A673 (cell line): Measurements from ENCODE around the gene ACSM2A. TPM values are rescaled to one million over a fixed set of nuclear protein-coding genes. Genes with fewer than 3 reads are reported as not detected.
"Not testable (repeated sequence)": the region's sequence is repeated elsewhere in the genome, so short reads cannot be mapped to it uniquely, and the experiment has no call there.

Experiments used
- BruUV-seq: library from RNA; stranded (reverse); fragments of 400-500 nt; replicated peaks from 2 replicates; lab custom pipeline; 2021; lab: Mats Ljungman, UMichigan
- CTCF ChIA-PET: fragments of 300-600 bp; sonication (Branson Sonifier 250); formaldehyde crosslinking; loops from one replicate; lab custom pipeline; 2022; ENCODE audit warnings: antibody characterized with exemption; lab: Charles Lee
- POLR2A ChIA-PET: fragments of 300-600 bp; sonication (Branson Sonifier 250); formaldehyde crosslinking; loops from one replicate; lab custom pipeline; 2022; ENCODE audit warnings: antibody characterized with exemption; ENCODE audit not compliant: low non-redundant PET; lab: Charles Lee
- DNase-seq: peaks from one replicate; pipeline ENCODE4 v3.0.0-alpha.2; 2015; ENCODE audit warnings: low spot score
- H3K27ac ChIP-seq: fragments of 200-600 bp; sonication (generic); 2 replicates; pipeline ENCODE4 v1.5.1; 2016; ENCODE audit warnings: mixed run types, low read depth, mild to moderate bottlenecking, mixed read lengths, antibody characterized with exemption, low read length; ENCODE audit not compliant: poor library complexity, severe bottlenecking
- H3K27me3 ChIP-seq: fragments of 200-600 bp; sonication (generic); replicated peaks from 2 replicates; pipeline ENCODE4 v1.6.1; 2017; ENCODE audit warnings: mixed run types, low read depth, mild to moderate bottlenecking, mixed read lengths, antibody characterized with exemption, low read length; ENCODE audit not compliant: insufficient read depth, poor library complexity
- H3K36me3 ChIP-seq: fragments of 200-600 bp; sonication (generic); 2 replicates; pipeline ENCODE4 v1.6.1; 2016; ENCODE audit warnings: mixed run types, mild to moderate bottlenecking, mixed read lengths, antibody characterized with exemption, low read length; ENCODE audit not compliant: insufficient read depth, poor library complexity, severe bottlenecking
- H3K4me1 ChIP-seq: fragments of 200-600 bp; sonication (generic); 2 replicates; pipeline ENCODE4 v1.6.1; 2017; ENCODE audit warnings: mixed run types, mild to moderate bottlenecking, mixed read lengths, antibody characterized with exemption, low read length; ENCODE audit not compliant: insufficient read depth, poor library complexity, severe bottlenecking
- H3K4me3 ChIP-seq: fragments of 200-600 bp; sonication (generic); 2 replicates; pipeline ENCODE4 v1.5.1; 2016; ENCODE audit warnings: low read depth, mixed run types, mild to moderate bottlenecking, mixed read lengths, low read length; ENCODE audit not compliant: poor library complexity, severe bottlenecking
- H3K9me3 ChIP-seq: fragments of 200-600 bp; sonication (generic); 2 replicates; pipeline ENCODE4 v1.6.1; 2016; ENCODE audit warnings: mixed run types, low read depth, mild to moderate bottlenecking, mixed read lengths, antibody characterized with exemption, low read length; ENCODE audit not compliant: poor library complexity, severe bottlenecking
- CTCF ChIP-seq: fragments of 300-800, 200-600 bp; sonication (generic); conservative IDR thresholded peaks from 2 replicates; pipeline ENCODE4 v1.5.1; 2017; ENCODE audit warnings: low read depth, mild to moderate bottlenecking, antibody characterized with exemption, low read length, moderate library complexity, mixed read lengths
- EZH2 ChIP-seq: fragments of 200-600 bp; sonication (generic); IDR thresholded peaks from 2 replicates; pipeline ENCODE4 v1.6.1; 2017; ENCODE audit warnings: borderline replicate concordance, low read depth, mild to moderate bottlenecking, mixed read lengths, antibody characterized with exemption, low read length; ENCODE audit not compliant: poor library complexity, severe bottlenecking
- intact Hi-C: fragments of 100-400 bp; cut with micrococcal nuclease; formaldehyde crosslinking; loops from one replicate; pipeline ENCODE4 v1.10.0; 2022; ENCODE audit not compliant: unreplicated experiment
- total RNA-seq: library from RNA; stranded (reverse); gene quantifications from 2 replicates; pipeline ENCODE4 v1.2.3, GENCODE V29; 2021

The ACSM2A gene
- total RNA-seq, 1 experiment from 2014 or later: not detected

GRCh38 chr16:20415541-20415940, 35.8 kb upstream of the ACSM2A start:
- Histone ChIP-seq H3K9me3 (no peaks in the 10 kb centered on the region), H3K27me3 (no peaks in the 10 kb centered on the region), H3K27ac (no peak overlapping the region), H3K4me3 (no peak overlapping the region), H3K4me1 (no peaks in the 10 kb centered on the region), H3K36me3 (no peaks in the 10 kb centered on the region)
- intact Hi-C loops: no loop called here
- CTCF ChIA-PET: no interaction called here
- POLR2A ChIA-PET: no interaction called here
- BruUV-seq: no TSS peak
- TF ChIP-seq EZH2 (no peak), CTCF (no peak)
- no peak for DNase-seq

GRCh38 chr16:20419093-20419492, 32.2 kb upstream of the ACSM2A start:
- CTCF ChIA-PET, H3K36me3 ChIP-seq, H3K4me1 ChIP-seq, H3K4me3 ChIP-seq, H3K27ac ChIP-seq, POLR2A ChIA-PET, DNase-seq, H3K27me3 ChIP-seq, intact Hi-C loops, BruUV-seq, H3K9me3 ChIP-seq: not testable (repeated sequence)

GRCh38 chr16:20421748-20422147, 29.6 kb upstream of the ACSM2A start:
- intact Hi-C loops, H3K4me1 ChIP-seq, BruUV-seq, H3K27me3 ChIP-seq, H3K36me3 ChIP-seq, H3K27ac ChIP-seq, DNase-seq, H3K4me3 ChIP-seq, H3K9me3 ChIP-seq, CTCF ChIA-PET, POLR2A ChIA-PET: not testable (repeated sequence)

GRCh38 chr16:20423772-20424128, 27.6 kb upstream of the ACSM2A start:
- H3K36me3 ChIP-seq, H3K27me3 ChIP-seq, POLR2A ChIA-PET, H3K9me3 ChIP-seq, H3K27ac ChIP-seq, H3K4me3 ChIP-seq, DNase-seq, H3K4me1 ChIP-seq, CTCF ChIA-PET, intact Hi-C loops, BruUV-seq: not testable (repeated sequence)
